ENCODE measurements around the gene CCDC187. TPM values are rescaled to one million over a fixed set of nuclear protein-coding genes. Genes with fewer than 3 reads are reported as not detected.

The CCDC187 gene
- total and polyA plus RNA-seq, 2 of the 8 experiments (the other 6 are each of a cell fraction or from before 2014, with no cell fraction given) = 0.02 TPM; not detected in 1

GRCh38 chr9:136229096-136230065 is 74.5 kb downstream of the CCDC187 start:
- FAIRE-seq (no peak), DNase-seq (ENCODE audit: low read depth in 1 of 2, low spot score in 2 of 2) (no peak)
- H2AK5ac ChIP-seq (ENCODE audit: low read depth, low read length) = no peak overlapping the region
- no peak overlapping the region for H3K9ac ChIP-seq (replicated peaks in 1 of 4; ENCODE audit: extremely low read depth in 1 of 4, low read depth in 3 of 4, low read length in 3 of 4)
- ChIA-PET CTCF (ENCODE audit: partially characterized antibody) (interaction anchor here (0.9 to 6.7 kb wide), 5 partner anchors 10 to 91 kb away, joined by 3 to 52 read pairs (median 4); no protein-coding TSS in a partner anchor), POLR2A (ENCODE audit: partially characterized antibody) (interaction anchor here (1.2 kb wide), 1 partner anchor 49 kb away, joined by 3 read pairs; no protein-coding TSS in a partner anchor)
- no peak overlapping the region for H3K14ac ChIP-seq (ENCODE audit: insufficient read length)
- WGBS, 2 experiments (ENCODE audit: extremely low coverage in 1 of 2, insufficient coverage in 1 of 2, insufficient read length in 1 of 2, insufficient replicate concordance in 2 of 2, low coverage in 1 of 2, low lambda C conversion rate in 2 of 2, missing lambda C conversion rate in 1 of 2) = 91% methylated on average over 31 of the region's 33 CpGs; no CpG with 5 or more reads in 1 of the 2 experiments
- H3K56ac ChIP-seq (replicated peaks; ENCODE audit: insufficient read length, low read depth, low read length) = no peak overlapping the region
- H2BK12ac ChIP-seq (ENCODE audit: low read depth, low read length) = no peak overlapping the region
- H3K27ac ChIP-seq (ENCODE audit: low read depth, low read length) = no peak overlapping the region
- no peak overlapping the region for H3K4me3 ChIP-seq (ENCODE audit: extremely low read depth in 1 of 4, insufficient read depth in 2 of 4, low read depth in 3 of 4, low read length in 4 of 4)
- H3K9me3 ChIP-seq (ENCODE audit: insufficient read depth in 2 of 2, low read depth in 1 of 2, low read length in 1 of 2) = no peaks in the 10 kb centered on the region
- H2BK5ac ChIP-seq (ENCODE audit: low read depth, low read length) = no peak overlapping the region
- no peak overlapping the region for H3K4me2 ChIP-seq (ENCODE audit: insufficient read depth in 1 of 2, low read depth in 2 of 2, low read length in 2 of 2)
- no peaks in the 10 kb centered on the region; a peak in 2 of 7 replicates for H3K4me1 ChIP-seq (replicated peaks in 1 of 4; ENCODE audit: control insufficient read depth in 3 of 4, insufficient read depth in 4 of 4, low read length in 3 of 4)
- H2BK20ac ChIP-seq (ENCODE audit: low read length) = no peak overlapping the region
- H4K91ac ChIP-seq (replicated peaks; ENCODE audit: insufficient read length, low read length) = no peak overlapping the region
- H2AFZ ChIP-seq (ENCODE audit: low read length) = no peak overlapping the region
- no peak overlapping the region for H3K18ac ChIP-seq (ENCODE audit: extremely low read depth, low read length)
- H4K20me1 ChIP-seq (replicated peaks in 1 of 2; ENCODE audit: control insufficient read depth in 1 of 2, insufficient read depth in 2 of 2, low read length in 2 of 2) = peaks cover 26 to 30% of the 10 kb centered on the region in 2 experiments
- H4K8ac ChIP-seq (ENCODE audit: extremely low read depth, insufficient read depth, low read length) = peak overlapping the region; percentile 25; the same call in 1 of the 2 replicates
- H2BK120ac ChIP-seq (replicated peaks; ENCODE audit: low read depth, low read length) = no peak overlapping the region
- H3K36me3 ChIP-seq (ENCODE audit: control insufficient read depth in 2 of 4, insufficient read depth in 4 of 4, low read length in 3 of 4) = no peaks in the 10 kb centered on the region
- H2BK15ac ChIP-seq (ENCODE audit: low read length) = no peak overlapping the region
- no peaks in the 10 kb centered on the region for H3K23me2 ChIP-seq (ENCODE audit: low read depth, low read length)
- no peaks in the 10 kb centered on the region for H3K27me3 ChIP-seq (replicated peaks in 1 of 4; ENCODE audit: control insufficient read depth in 3 of 4, extremely low read depth in 1 of 4, insufficient read depth in 3 of 4, low read length in 3 of 4)
- peaks cover 15% of the 10 kb centered on the region for H3K79me1 ChIP-seq (ENCODE audit: low read depth, low read length)
- H3K4ac ChIP-seq (replicated peaks; ENCODE audit: insufficient read length, low read depth, low read length) = no peak overlapping the region
- no peak overlapping the region for H3K23ac ChIP-seq (ENCODE audit: insufficient read length)
- H4K5ac ChIP-seq (ENCODE audit: insufficient read length, low read depth, low read length) = no peak overlapping the region
- peaks cover 0 to 79% of the 10 kb centered on the region in 2 experiments; a peak in 2 of 4 replicates for H3K79me2 ChIP-seq (ENCODE audit: control insufficient read depth in 1 of 2, insufficient read depth in 2 of 2, low read length in 2 of 2)
- TF ChIP-seq PHF8 (conservative IDR thresholded peaks at IDR 0.05; ENCODE audit: low read depth, low read length) (no peak), RAD21 (IDR thresholded peaks at IDR 0.05 in 1 of 2, conservative IDR thresholded peaks at IDR 0.05 in 1 of 2; ENCODE audit: low read depth in 2 of 2, low read length in 2 of 2) (no peak), BCL11A (IDR thresholded peaks at IDR 0.05; ENCODE audit: low read depth in 2 of 2, low read length in 2 of 2) (no peak), GTF2F1 (IDR thresholded peaks at IDR 0.05; ENCODE audit: borderline replicate concordance, low read depth, low read length) (no peak), RFX5 (IDR thresholded peaks at IDR 0.05; ENCODE audit: borderline replicate concordance, low read depth, low read length) (no peak), CHD1 (IDR thresholded peaks at IDR 0.05; ENCODE audit: low read depth, low read length) (no peak), POU5F1 (IDR thresholded peaks at IDR 0.05; ENCODE audit: low read depth, low read length) (no peak), GABPA (IDR thresholded peaks at IDR 0.05; ENCODE audit: borderline replicate concordance, insufficient read depth, low read length) (no peak), SIRT6 (IDR thresholded peaks at IDR 0.05; ENCODE audit: low read length) (no peak), MAX (IDR thresholded peaks at IDR 0.05) (no peak), ZNF274 (IDR thresholded peaks at IDR 0.05; ENCODE audit: borderline replicate concordance, extremely low read depth, low read length) (no peak)
